Epithelial cell of proximal tubule (primary cell): Measurements from ENCODE around the gene FAM114A1. TPM values are rescaled to one million over a fixed set of nuclear protein-coding genes. Genes with fewer than 3 reads are reported as not detected.

ENCODE experiments used
- DNase-seq: peaks from one replicate; pipeline ENCODE4 v3.0.0-alpha.2; 2011; ENCODE audit warnings: low read depth
- H3K4me3 ChIP-seq: 2 replicates; pipeline ENCODE4 v1.5.1; 2011; ENCODE audit warnings: low read depth, mild to moderate bottlenecking, low read length
- total RNA-seq: library from RNA; depleted of rRNA; stranded (reverse); fragments of >200 nt; gene quantifications from 2 replicates; pipeline ENCODE4 v1.2.3, GENCODE V29; 2015
- TF ChIP-seq, protein P1 (sequence below): conservative IDR thresholded peaks from 2 replicates; pipeline ENCODE4 v1.5.1; 2012; ENCODE audit warnings: low read depth, mild to moderate bottlenecking, low read length

FAM114A1 gene
- total RNA-seq, 1 donor from 2014 or later = 61.5 TPM

DNA sequence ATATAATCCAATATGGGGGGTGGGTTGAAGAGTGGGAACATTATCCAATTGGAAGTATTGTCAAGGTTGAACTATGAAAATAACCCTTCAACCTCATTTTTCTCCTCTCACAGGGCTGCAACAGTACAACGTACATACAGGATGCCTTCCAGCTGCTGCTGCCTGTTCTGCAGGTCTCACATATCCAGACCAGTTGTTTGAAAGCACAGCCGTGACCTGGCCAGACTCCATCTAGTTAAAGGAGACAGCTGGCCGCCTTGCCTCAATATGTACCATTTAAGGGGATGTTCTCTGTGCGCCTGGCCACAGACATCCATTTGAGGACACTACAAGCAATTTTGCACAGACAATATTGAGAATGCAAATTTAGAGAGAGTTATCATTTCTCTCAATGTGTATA, 75.7 kb downstream of the FAM114A1 start:
- H3K4me3 ChIP-seq = no peak overlapping the region
- TF ChIP-seq, protein P1, sequence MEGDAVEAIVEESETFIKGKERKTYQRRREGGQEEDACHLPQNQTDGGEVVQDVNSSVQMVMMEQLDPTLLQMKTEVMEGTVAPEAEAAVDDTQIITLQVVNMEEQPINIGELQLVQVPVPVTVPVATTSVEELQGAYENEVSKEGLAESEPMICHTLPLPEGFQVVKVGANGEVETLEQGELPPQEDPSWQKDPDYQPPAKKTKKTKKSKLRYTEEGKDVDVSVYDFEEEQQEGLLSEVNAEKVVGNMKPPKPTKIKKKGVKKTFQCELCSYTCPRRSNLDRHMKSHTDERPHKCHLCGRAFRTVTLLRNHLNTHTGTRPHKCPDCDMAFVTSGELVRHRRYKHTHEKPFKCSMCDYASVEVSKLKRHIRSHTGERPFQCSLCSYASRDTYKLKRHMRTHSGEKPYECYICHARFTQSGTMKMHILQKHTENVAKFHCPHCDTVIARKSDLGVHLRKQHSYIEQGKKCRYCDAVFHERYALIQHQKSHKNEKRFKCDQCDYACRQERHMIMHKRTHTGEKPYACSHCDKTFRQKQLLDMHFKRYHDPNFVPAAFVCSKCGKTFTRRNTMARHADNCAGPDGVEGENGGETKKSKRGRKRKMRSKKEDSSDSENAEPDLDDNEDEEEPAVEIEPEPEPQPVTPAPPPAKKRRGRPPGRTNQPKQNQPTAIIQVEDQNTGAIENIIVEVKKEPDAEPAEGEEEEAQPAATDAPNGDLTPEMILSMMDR = no peak
- no peak for DNase-seq

- DNase-seq = no peak
- TF ChIP-seq, protein P1 = no peak
- no peak overlapping the region for H3K4me3 ChIP-seq
These were observed 76.8 kb downstream of the FAM114A1 start for GRCh38 chr4:38944440-38944839.

GRCh38 chr4:38946919-38947318, 79.3 kb downstream of the FAM114A1 start:
- TF ChIP-seq, protein P1 = no peak
- no peak for DNase-seq
- no peak overlapping the region for H3K4me3 ChIP-seq

GRCh38 chr4:38948551-38948950, 80.9 kb downstream of the FAM114A1 start:
- peak; percentile 35 for DNase-seq
- TF ChIP-seq, protein P1 = no peak
- no peak overlapping the region for H3K4me3 ChIP-seq

DNA sequence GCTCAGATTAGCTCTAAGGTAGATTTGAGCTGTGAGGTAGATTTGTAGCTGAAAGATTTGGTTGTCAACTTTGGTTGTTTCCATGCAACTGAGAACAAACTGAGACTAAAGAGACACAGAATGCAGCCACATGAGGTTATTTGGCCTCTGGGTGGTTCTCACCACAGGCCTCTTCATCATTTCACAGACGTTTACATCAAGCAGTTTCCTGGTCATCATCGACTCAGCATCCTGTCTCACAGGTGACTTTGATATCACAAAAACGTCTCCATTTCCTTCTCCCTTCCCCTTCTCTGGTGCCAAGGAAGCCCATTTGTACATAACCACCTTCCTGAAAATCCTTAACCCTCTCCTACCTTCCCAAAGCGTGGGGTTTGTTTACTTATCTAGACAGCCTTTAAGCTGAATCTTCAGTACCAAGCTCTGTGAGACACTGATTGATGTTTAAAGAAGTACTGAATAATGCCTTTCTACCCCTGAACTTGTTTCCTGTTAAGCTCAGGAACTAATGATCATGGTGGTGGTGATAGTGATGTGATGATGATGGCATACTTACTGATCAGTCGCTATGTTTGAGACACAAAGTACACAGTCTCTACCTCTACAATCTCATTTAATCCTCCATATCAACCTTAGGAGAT, 81.9 kb downstream of the FAM114A1 start:
- no peak for DNase-seq
- TF ChIP-seq, protein P1 = no peak
- H3K4me3 ChIP-seq = no peak overlapping the region

DNA sequence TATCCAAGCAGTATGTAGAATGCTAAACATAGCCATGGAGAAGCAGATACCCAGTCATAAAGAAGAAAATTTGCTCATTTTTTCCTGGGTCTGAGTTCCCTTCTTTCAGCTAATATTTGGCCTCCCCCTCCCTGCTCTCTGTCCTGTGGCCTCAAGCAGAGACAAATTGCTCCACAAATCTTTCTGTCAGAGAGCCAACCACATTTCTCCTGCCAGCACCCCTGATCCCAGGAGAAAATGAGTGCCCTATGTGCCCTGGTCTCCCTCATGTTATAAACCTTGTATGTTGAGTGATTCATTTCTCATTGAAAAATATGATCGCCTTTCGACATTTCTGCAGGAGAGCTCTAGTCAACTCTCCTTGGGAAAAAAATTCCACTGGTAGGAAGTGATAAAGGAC, 82.6 kb downstream of the FAM114A1 start:
- no peak overlapping the region for H3K4me3 ChIP-seq
- DNase-seq = no peak
- TF ChIP-seq, protein P1 = no peak

DNA sequence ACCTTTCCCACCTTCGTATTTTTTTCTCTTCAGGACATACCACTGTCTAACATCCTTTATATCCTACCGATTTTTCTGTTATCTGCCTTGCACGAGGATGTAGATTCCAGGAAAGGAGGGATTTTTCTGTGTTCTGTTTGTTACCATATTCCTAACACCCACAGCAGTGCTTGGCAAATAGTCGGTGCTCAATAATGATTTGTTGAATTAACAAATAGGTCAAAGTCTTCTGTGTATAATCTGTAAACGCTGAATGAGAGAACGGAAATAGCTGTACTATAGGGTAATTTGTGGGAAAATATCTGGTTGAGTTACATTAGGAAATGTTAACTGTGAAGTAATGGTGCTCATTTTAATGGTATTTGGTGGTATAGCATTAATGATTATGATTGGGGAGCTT, 83.1 kb downstream of the FAM114A1 start:
- TF ChIP-seq, protein P1 = no peak
- no peak for DNase-seq

More for the DNA sequence above, 83.1 kb downstream of the FAM114A1 start:
- no peak overlapping the region for H3K4me3 ChIP-seq
